Activated CD4-positive, alpha-beta T cell treated with anti-CD3 and anti-CD28 coated beads, Interleukin-2, amount 10 ng/mL, durations not matched to agents 7 days and 5 days (primary cell): ENCODE data around the gene C20orf96. TPM values are rescaled to one million over a fixed set of nuclear protein-coding genes. Genes with fewer than 3 reads are reported as not detected.

ENCODE experiments used
- CTCF ChIA-PET: fragments of 350-600 bp; sonication (Branson Sonifier 250); formaldehyde crosslinking; loops from one replicate; lab custom pipeline; 2021; ENCODE audit warnings: antibody characterized with exemption; lab: Charles Lee
- POLR2A ChIA-PET: fragments of 350-600 bp; sonication (Branson Sonifier 250); formaldehyde crosslinking; loops from one replicate; lab custom pipeline; 2021; ENCODE audit warnings: antibody characterized with exemption; lab: Charles Lee
- DNase-seq: peaks from one replicate; pipeline ENCODE4 v3.0.0-alpha.2; 2020
- H3K27ac Mint-ChIP-seq: one replicate; pipeline ENCODE4 v1.8.0; 2021; ENCODE audit warnings: mild to moderate bottlenecking, moderate library complexity, mixed read lengths
- H3K27me3 Mint-ChIP-seq: one replicate; pipeline ENCODE4 v1.8.0; 2021; ENCODE audit warnings: mixed read lengths
- H3K36me3 Mint-ChIP-seq: one replicate; pipeline ENCODE4 v1.8.0; 2021; ENCODE audit warnings: low read depth, mixed read lengths
- H3K4me1 Mint-ChIP-seq: one replicate; pipeline ENCODE4 v1.8.0; 2021; ENCODE audit warnings: mixed read lengths
- H3K4me3 Mint-ChIP-seq: one replicate; pipeline ENCODE4 v1.8.0; 2021; ENCODE audit warnings: mild to moderate bottlenecking, moderate library complexity, mixed read lengths
- H3K9me3 Mint-ChIP-seq: one replicate; pipeline ENCODE4 v1.8.0; 2021; ENCODE audit warnings: mixed read lengths
- total RNA-seq, 2 experiments: library from RNA; stranded (reverse); gene quantifications; one replicate each; pipeline ENCODE4 v1.2.3, GENCODE V29; 2021

C20orf96 gene
- total RNA-seq, 2 experiments from 2014 or later, result 7.8 to 8.2 TPM

- peaks cover 35% of the 10 kb centered on the region for H3K4me1 Mint-ChIP-seq
- CTCF ChIA-PET, result interaction anchor here (0.7 to 1.0 kb wide), 2 partner anchors 14 to 63 kb away, joined by 3 read pairs; no protein-coding TSS in a partner anchor
- no peaks in the 10 kb centered on the region for H3K27me3 Mint-ChIP-seq
- POLR2A ChIA-PET, result no interaction called here
- peak overlapping the region; percentile 71 for H3K4me3 Mint-ChIP-seq
- H3K9me3 Mint-ChIP-seq, result no peaks in the 10 kb centered on the region
- H3K36me3 Mint-ChIP-seq, result no peaks in the 10 kb centered on the region
- H3K27ac Mint-ChIP-seq, result peak overlapping the region; percentile 76
- peak; percentile 51 for DNase-seq
Measured at GRCh38 chr20:325889-326644, 35.5 kb upstream of the C20orf96 start.

GRCh38 chr20:325045-325888 lies 34.7 kb upstream of the C20orf96 start, which contains the start of gene SOX12:
Gene SOX12, plus strand, starts transcription at chr20:325552. Its CDS starts 373 bp downstream, at chr20:325925.
- H3K4me1 Mint-ChIP-seq, result peaks cover 31% of the 10 kb centered on the region
- CTCF ChIA-PET, result interaction anchor here (0.7 to 1.7 kb wide), 3 partner anchors 13 to 64 kb away, joined by 3 to 7 read pairs (median 3); no protein-coding TSS in a partner anchor
- POLR2A ChIA-PET, result interaction anchor here (0.5 kb wide), 1 partner anchor 42 kb away, joined by 3 read pairs; no protein-coding TSS in a partner anchor
- H3K4me3 Mint-ChIP-seq, result peak within 1 kb of the TSS; percentile 87
- DNase-seq, result peak; percentile 97
- H3K9me3 Mint-ChIP-seq, result no peaks in the 10 kb centered on the region
- peak within 1 kb of the TSS; percentile 95 for H3K27ac Mint-ChIP-seq
- no peaks in the 10 kb centered on the region for H3K36me3 Mint-ChIP-seq
- no peaks in the 10 kb centered on the region for H3K27me3 Mint-ChIP-seq

GRCh38 chr20:324177-325044 lies 33.9 kb upstream of the C20orf96 start:
- POLR2A ChIA-PET, result no interaction called here
- H3K27ac Mint-ChIP-seq, result peak overlapping the region; percentile 95
- CTCF ChIA-PET, result interaction anchor here (1.5 to 1.7 kb wide), 2 partner anchors 14 to 24 kb away, joined by 5 to 7 read pairs; no protein-coding TSS in a partner anchor
- H3K4me1 Mint-ChIP-seq, result peaks cover 24% of the 10 kb centered on the region
- no peaks in the 10 kb centered on the region for H3K36me3 Mint-ChIP-seq
- H3K9me3 Mint-ChIP-seq, result no peaks in the 10 kb centered on the region
- peak overlapping the region; percentile 87 for H3K4me3 Mint-ChIP-seq
- peak; percentile 89 for DNase-seq
- no peaks in the 10 kb centered on the region for H3K27me3 Mint-ChIP-seq

- no peak for DNase-seq
- no peaks in the 10 kb centered on the region for H3K27me3 Mint-ChIP-seq
- peaks cover 2% of the 10 kb centered on the region for H3K4me1 Mint-ChIP-seq
- no peaks in the 10 kb centered on the region for H3K36me3 Mint-ChIP-seq
- no peaks in the 10 kb centered on the region for H3K9me3 Mint-ChIP-seq
- CTCF ChIA-PET, result no interaction called here
- POLR2A ChIA-PET, result no interaction called here
- no peak overlapping the region for H3K4me3 Mint-ChIP-seq
- no peak overlapping the region for H3K27ac Mint-ChIP-seq
Measured at GRCh38 chr20:316316-317068, 25.9 kb upstream of the C20orf96 start.

GRCh38 chr20:313948-314347 lies 23.4 kb upstream of the C20orf96 start:
- Mint-ChIP-seq H3K4me3 (no peak overlapping the region), H3K9me3 (no peaks in the 10 kb centered on the region), H3K36me3 (no peaks in the 10 kb centered on the region), H3K4me1 (peaks cover 13% of the 10 kb centered on the region), H3K27ac (no peak overlapping the region), H3K27me3 (no peaks in the 10 kb centered on the region)
- ChIA-PET POLR2A (no interaction called here), CTCF (interaction anchor here (2.1 kb wide), 1 partner anchor 14 kb away, joined by 4 read pairs; no protein-coding TSS in a partner anchor)
- no peak for DNase-seq

GRCh38 chr20:313402-313801 lies 22.9 kb upstream of the C20orf96 start:
- Mint-ChIP-seq H3K4me3 (no peak overlapping the region), H3K27ac (no peak overlapping the region), H3K9me3 (no peaks in the 10 kb centered on the region), H3K4me1 (peaks cover 13% of the 10 kb centered on the region), H3K36me3 (no peaks in the 10 kb centered on the region), H3K27me3 (no peaks in the 10 kb centered on the region)
- ChIA-PET CTCF (interaction anchor here (2.1 kb wide), 1 partner anchor 14 kb away, joined by 4 read pairs; no protein-coding TSS in a partner anchor), POLR2A (no interaction called here)
- no peak for DNase-seq

GRCh38 chr20:312866-313265 lies 22.3 kb upstream of the C20orf96 start:
- no peak for DNase-seq
- Mint-ChIP-seq H3K4me1 (peaks cover 13% of the 10 kb centered on the region), H3K27ac (no peak overlapping the region), H3K27me3 (no peaks in the 10 kb centered on the region), H3K4me3 (no peak overlapping the region), H3K9me3 (no peaks in the 10 kb centered on the region), H3K36me3 (no peaks in the 10 kb centered on the region)
- CTCF ChIA-PET, result interaction anchor here (1.0 to 2.1 kb wide), 2 partner anchors 13 kb away, joined by 3 to 4 read pairs; no protein-coding TSS in a partner anchor
- POLR2A ChIA-PET, result no interaction called here

GRCh38 chr20:312067-312466 lies 21.5 kb upstream of the C20orf96 start:
- CTCF ChIA-PET, result interaction anchor here (1.0 to 2.5 kb wide), 3 partner anchors 12 to 19 kb away, joined by 3 to 12 read pairs (median 4); no protein-coding TSS in a partner anchor
- H3K27me3 Mint-ChIP-seq, result no peaks in the 10 kb centered on the region
- H3K4me3 Mint-ChIP-seq, result no peak overlapping the region
- H3K36me3 Mint-ChIP-seq, result no peaks in the 10 kb centered on the region
- no peak overlapping the region for H3K27ac Mint-ChIP-seq
- peaks cover 13% of the 10 kb centered on the region for H3K4me1 Mint-ChIP-seq
- no peaks in the 10 kb centered on the region for H3K9me3 Mint-ChIP-seq
- POLR2A ChIA-PET, result no interaction called here
- no peak for DNase-seq

GRCh38 chr20:311609-312008 lies 21.1 kb upstream of the C20orf96 start:
- H3K4me1 Mint-ChIP-seq, result peaks cover 13% of the 10 kb centered on the region
- H3K27ac Mint-ChIP-seq, result no peak overlapping the region
- ChIA-PET CTCF (interaction anchor here (2.1 to 2.5 kb wide), 2 partner anchors 12 to 19 kb away, joined by 4 to 12 read pairs; no protein-coding TSS in a partner anchor), POLR2A (no interaction called here)
- no peaks in the 10 kb centered on the region for H3K27me3 Mint-ChIP-seq
- H3K4me3 Mint-ChIP-seq, result no peak overlapping the region
- H3K36me3 Mint-ChIP-seq, result no peaks in the 10 kb centered on the region
- H3K9me3 Mint-ChIP-seq, result no peaks in the 10 kb centered on the region
- DNase-seq, result no peak

GRCh38 chr20:310645-311044 lies 20.1 kb upstream of the C20orf96 start:
- peaks cover 13% of the 10 kb centered on the region for H3K4me1 Mint-ChIP-seq
- POLR2A ChIA-PET, result no interaction called here
- H3K27me3 Mint-ChIP-seq, result no peaks in the 10 kb centered on the region
- no peak overlapping the region for H3K27ac Mint-ChIP-seq
- no peaks in the 10 kb centered on the region for H3K9me3 Mint-ChIP-seq
- no peaks in the 10 kb centered on the region for H3K36me3 Mint-ChIP-seq
- H3K4me3 Mint-ChIP-seq, result peak overlapping the region; percentile 50
- CTCF ChIA-PET, result interaction anchor here (0.5 to 2.5 kb wide), 5 partner anchors 13 to 226 kb away, joined by 3 to 12 read pairs (median 4); no protein-coding TSS in a partner anchor
- no peak for DNase-seq
